HG02852 (cell line): ENCODE results near the gene MTHFSD.
A peak's percentile ranks its signal among the peaks of the same experiment; 100 is the strongest.

Experiments
- ATAC-seq: cut with Tn5 transposase; IDR thresholded peaks from one replicate; pipeline ENCODE4 v1.9.1; 2021; ENCODE audit warnings: mild to moderate bottlenecking, moderate library complexity; ENCODE audit not compliant: unreplicated experiment

Gene MTHFSD

DNA sequence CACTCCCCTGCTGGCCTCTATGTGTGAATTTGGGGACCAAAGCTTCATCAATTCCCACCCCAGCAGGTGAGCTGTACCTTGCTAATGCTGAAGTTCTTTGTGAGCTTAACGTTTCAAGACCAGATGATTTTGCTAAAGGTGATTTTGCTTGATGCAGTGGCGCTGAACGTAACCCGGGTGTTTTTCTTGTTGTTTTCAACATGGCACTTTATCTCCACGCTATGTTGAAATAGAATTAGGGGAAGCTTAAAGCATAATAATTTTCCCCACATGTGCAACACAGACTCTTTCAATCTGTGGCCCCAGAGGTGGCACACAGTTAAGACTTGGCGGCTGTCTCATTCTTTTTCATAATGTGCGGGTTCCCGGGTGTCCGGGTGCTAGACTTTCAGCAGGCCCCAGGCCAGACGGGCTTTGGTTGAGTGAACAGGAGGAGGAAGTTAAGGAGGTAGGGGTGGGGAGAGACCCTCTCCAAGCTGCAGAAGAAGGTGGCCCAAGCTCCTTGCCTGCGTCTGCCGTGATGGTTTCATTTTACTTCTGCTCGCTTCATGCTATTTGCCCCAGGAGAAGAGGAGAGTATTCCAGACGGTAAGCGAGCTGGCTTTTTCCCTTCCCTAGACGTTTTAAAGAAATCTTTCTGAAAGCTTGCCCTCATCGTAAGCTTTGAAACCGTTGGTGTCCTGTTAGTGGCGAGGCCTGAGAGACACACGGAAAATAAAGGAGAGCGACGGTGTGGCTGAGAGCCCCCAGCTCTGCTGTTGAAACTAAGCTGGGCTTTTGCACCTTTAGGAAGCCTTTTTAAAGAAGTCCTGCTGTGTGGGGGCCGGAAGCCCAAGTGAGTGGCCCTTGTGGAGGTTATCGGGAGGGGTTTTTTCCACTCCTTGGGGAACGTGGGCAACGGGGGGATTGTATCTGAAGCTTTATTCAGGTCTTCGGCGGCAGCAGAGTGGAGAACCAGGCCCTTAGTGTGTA is 15.8 kb upstream of the MTHFSD start:
- no peak for ATAC-seq

- ATAC-seq, result no peak
Measured at GRCh38 chr16:86569701-86570447, 14.8 kb upstream of the MTHFSD start.

- ATAC-seq, result no peak
Measured at GRCh38 chr16:86568677-86569623, 13.9 kb upstream of the MTHFSD start.

GRCh38 chr16:86567701-86568581 is 12.9 kb upstream of the MTHFSD start:
- no peak for ATAC-seq

GRCh38 chr16:86566966-86567700 is 12.1 kb upstream of the MTHFSD start:
- ATAC-seq, result no peak

- ATAC-seq, result no peak
Measured at GRCh38 chr16:86566601-86566965, 11.5 kb upstream of the MTHFSD start, which contains the start of gene FOXC2. Gene FOXC2 (plus strand): TSS chr16:86566829. CDS start chr16:86567336, 507 bp downstream.

DNA sequence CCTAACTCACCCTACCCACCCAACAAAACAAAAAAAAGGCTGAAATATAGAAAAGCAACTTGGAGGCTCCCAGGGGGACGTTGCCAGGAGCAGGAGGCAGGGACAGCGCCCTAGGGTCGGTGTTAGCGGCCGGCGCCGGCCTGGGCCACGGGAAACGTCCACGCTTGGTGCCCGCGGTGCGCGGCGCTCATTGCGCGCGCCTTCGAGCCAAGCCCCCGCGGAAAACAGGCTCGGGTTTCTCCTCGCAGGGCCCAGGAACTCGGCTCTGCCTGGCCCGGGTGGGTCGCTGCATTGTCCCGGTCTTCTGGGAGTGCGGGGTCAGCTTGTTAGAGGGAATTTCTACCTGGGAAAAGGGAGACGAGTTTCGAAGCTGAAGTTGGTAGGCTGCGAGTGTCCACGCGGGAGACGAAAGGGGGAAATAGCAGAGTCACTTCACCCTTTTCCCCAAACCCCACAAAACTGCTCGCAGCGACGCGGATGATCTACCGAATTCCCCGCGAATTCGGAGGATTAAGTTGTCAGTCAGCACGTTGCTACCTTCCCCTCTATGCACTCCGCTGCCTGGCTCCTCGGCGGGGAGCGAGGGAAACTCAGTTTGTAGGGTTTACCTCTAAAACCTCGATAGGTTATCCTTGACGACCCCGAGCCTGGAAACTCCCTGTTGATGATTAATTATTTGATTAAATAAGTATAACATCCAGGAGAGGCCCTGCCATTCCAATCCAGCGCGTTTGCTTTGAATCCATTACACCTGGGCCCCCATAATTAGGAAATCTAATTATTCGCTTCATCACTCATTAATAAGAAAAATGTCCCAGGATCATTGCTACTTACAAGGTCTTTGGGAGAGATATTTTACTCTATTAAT is 10.8 kb upstream of the MTHFSD start:
- ATAC-seq, result no peak

GRCh38 chr16:86565181-86565631 is 10.2 kb upstream of the MTHFSD start:
- ATAC-seq, result no peak

DNA sequence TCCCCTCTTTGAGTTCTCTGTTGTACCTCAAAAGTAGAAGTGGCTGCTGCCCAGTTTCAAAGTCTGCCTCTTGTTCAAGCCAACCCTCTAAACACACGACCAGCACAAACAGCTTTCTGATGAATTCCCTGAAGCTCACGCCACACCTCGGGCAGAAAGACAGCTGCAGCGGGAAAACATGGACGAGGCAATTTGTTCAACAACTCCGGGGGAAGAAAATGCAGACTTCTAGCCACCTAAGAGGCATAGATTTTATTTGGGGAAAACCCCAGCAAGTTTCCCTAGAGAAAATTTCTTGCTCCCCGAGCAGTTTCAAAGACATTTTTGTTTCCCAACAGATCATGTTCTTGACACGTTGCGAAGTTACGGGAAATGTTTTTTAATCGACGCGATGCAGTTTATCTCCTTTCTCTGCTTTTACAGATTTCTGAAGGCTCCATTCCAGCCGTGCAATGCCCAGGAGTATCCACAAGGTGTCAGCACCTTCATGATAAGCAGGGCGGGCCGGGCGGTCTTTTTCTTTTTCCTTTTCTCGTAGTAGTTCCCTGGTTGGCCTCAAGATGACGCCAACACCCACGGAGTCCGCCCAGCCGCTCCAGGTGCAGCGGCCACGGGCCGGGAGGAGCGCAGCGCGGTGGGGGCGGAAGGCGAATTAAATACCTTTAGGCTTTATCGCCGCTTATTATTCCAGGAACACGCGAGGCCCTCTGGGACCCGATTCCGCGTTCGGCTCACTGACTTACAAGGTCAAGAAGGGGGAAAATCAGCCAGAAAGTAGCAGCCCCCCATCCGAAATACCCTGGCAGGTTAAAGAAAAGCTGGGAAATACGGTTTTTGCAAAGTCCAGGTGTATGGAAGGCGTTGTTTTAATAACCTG is 8.7 kb upstream of the MTHFSD start:
- ATAC-seq, result peak; percentile 71

DNA sequence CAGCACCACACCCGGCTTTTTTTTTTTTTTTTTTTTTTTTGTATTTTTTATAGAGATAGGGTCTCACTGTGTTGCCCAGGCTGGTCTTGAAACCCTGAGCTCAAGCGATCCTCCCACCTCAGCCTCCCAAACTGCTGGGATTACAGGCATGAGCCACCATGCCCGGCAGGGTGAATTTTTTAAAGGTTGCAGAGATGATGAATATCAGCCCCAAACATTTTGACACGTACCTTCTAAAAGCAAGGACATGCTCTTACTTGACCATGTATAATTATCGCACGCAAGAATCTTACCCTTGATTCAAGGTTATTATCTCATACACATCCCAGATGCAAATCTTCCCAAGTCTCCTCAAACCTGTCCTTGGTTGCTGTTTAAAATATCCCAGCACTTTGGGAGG is 7.3 kb upstream of the MTHFSD start:
- ATAC-seq, result no peak

DNA sequence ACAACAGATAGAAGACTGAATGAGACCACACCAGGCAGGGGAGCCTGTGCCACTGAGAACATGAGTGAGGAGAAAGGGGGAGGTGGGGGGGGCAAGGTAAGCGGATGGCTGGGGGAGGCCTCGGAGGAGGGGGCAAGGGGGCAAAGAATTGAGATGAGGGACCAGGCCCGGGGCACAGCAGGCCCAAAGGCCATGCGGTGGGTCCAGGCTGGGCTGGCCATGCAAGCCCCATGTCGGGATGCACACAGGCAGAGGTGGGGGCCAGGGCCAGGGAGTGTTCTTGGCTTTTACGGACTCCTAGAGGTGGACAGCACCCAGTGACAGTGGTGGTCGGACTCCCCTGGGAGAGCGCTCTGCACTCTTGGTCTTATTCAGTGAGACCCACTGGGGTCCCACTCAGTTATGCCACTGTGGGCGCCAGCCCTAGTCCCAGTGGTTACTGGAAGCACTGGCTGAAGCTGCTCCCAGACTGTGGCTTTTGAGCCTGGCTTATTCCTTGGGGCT is 4.8 kb upstream of the MTHFSD start:
- no peak for ATAC-seq

- ATAC-seq, result no peak
Measured at GRCh38 chr16:86558355-86559193, 3.5 kb upstream of the MTHFSD start.

DNA sequence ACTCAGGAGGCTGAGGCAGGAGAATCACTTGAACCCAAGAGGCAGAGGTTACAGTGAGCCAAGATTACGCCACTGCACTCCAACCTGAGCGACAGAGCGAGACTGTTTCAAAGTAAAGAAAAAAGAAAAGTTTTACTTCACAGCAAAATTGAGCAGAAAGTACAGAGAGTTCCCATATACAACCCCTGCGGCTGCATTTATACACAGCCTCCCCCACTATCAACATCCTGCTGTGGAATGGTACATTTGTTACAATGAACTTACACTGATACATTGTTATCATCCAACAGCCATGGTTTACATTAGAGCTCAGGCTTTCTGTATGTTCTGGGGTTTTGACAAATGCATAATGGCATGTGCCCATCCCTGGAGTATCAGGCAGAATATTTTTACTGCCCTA is 2.6 kb upstream of the MTHFSD start:
- no peak for ATAC-seq

DNA sequence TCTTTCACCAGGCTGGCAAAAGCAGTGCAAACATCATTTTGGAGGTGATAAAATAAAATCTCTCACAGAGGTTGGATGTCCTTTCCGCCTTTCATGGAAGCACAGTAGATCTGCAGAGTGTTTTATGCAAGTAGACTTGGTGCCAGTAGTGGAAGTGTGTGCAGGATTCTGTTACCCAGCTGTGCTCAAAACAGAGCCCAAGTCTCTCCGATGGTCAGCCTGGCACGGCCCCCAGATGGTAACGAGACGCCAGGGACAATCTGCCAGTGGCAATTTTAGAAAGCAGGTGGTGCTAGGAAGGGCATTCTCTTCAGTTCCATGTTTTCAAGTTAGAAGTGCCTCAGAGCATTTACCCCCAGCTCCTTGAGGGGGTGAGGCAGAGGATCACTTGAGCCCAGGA is 1.5 kb upstream of the MTHFSD start:
- ATAC-seq, result no peak

DNA sequence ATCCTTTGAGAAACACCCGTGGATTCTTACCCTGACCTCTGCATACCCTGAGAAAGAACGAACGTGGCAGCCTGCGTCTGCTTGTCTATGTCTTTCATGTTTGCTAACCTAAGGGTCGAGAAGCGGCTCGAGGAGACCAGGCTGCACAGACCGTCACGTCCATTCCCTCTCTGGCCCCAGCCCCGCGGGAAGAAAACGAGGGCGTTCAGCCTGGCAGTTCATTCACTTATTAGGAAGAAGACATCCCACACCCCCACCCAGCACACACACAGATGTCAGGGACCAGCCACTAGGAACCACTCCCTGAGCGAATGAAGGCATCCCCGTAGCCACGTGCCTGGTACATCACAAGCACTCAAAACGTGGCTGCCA is 655 bp upstream of the MTHFSD start:
- ATAC-seq, result no peak

DNA sequence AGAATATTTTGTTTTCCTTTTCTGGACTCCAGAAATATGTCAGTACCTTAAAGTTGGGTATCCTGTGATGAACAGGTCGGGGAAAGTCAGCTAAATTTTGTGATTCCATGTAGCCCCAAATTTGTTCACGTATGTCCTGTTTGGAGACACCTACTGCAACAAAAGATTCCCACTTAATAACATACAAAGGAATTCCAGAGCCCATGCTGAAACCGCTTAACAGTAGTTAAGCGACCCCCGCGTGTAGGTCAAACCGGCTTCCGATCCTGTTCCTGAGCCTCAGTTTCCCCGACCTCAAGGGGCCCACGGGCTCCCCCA is 477 bp downstream of the MTHFSD start:
- no peak for ATAC-seq
